ENCODE data around the gene IL27RA.

Gene IL27RA

GRCh38 chr19:14096272-14096992 is 64.9 kb downstream of the IL27RA start:
- TF ChIP-seq RAD21 (IDR thresholded peaks at IDR 0.05; ENCODE audit: low read depth) = peak; percentile 19; the same call in 1 of the 2 replicates
- no peak for TF ChIP-seq YY1 (IDR thresholded peaks at IDR 0.05; ENCODE audit: low read depth)
- TF ChIP-seq MAX (IDR thresholded peaks at IDR 0.05) = no peak
- TF ChIP-seq USF1 (IDR thresholded peaks at IDR 0.05) = no peak

GRCh38 chr19:14097532-14098151 is 66.1 kb downstream of the IL27RA start:
- no peak for TF ChIP-seq MAX (IDR thresholded peaks at IDR 0.05)
- TF ChIP-seq YY1 (IDR thresholded peaks at IDR 0.05; ENCODE audit: low read depth) = no peak
- peak; percentile 6; the same call in 1 of the 2 replicates for TF ChIP-seq RAD21 (IDR thresholded peaks at IDR 0.05; ENCODE audit: low read depth)

GRCh38 chr19:14101003-14101545 is 69.5 kb downstream of the IL27RA start:
- no peak for TF ChIP-seq EP300 (IDR thresholded peaks at IDR 0.05; ENCODE audit: borderline replicate concordance)

GRCh38 chr19:14102102-14102696 is 70.6 kb downstream of the IL27RA start:
- TF ChIP-seq CREB1 (IDR thresholded peaks at IDR 0.05; ENCODE audit: low read depth) (no peak), YY1 (IDR thresholded peaks at IDR 0.05; ENCODE audit: low read depth) (no peak), EP300 (IDR thresholded peaks at IDR 0.05; ENCODE audit: borderline replicate concordance) (no peak), FOXM1 (IDR thresholded peaks at IDR 0.05; ENCODE audit: borderline replicate concordance, low read depth) (no peak), NFIC (IDR thresholded peaks at IDR 0.05) (no peak), ZBTB7A (IDR thresholded peaks at IDR 0.05; ENCODE audit: low read depth) (no peak), TEAD4 (IDR thresholded peaks at IDR 0.05) (no peak), TAF1 (IDR thresholded peaks at IDR 0.05; ENCODE audit: low read depth) (no peak), TCF12 (IDR thresholded peaks at IDR 0.05; ENCODE audit: low read depth) (no peak), RAD21 (IDR thresholded peaks at IDR 0.05; ENCODE audit: low read depth) (no peak), USF1 (IDR thresholded peaks at IDR 0.05) (no peak), REST (IDR thresholded peaks at IDR 0.05; ENCODE audit: low read depth) (no peak), EGR1 (IDR thresholded peaks at IDR 0.05) (no peak), MAX (IDR thresholded peaks at IDR 0.05) (no peak)

GRCh38 chr19:14102756-14103155 is 71.2 kb downstream of the IL27RA start:
- TF ChIP-seq TAF1 (IDR thresholded peaks at IDR 0.05; ENCODE audit: low read depth) (no peak), EGR1 (IDR thresholded peaks at IDR 0.05) (no peak)
